ENCODE measurements around the gene MAD1L1.

The MAD1L1 gene

DNA sequence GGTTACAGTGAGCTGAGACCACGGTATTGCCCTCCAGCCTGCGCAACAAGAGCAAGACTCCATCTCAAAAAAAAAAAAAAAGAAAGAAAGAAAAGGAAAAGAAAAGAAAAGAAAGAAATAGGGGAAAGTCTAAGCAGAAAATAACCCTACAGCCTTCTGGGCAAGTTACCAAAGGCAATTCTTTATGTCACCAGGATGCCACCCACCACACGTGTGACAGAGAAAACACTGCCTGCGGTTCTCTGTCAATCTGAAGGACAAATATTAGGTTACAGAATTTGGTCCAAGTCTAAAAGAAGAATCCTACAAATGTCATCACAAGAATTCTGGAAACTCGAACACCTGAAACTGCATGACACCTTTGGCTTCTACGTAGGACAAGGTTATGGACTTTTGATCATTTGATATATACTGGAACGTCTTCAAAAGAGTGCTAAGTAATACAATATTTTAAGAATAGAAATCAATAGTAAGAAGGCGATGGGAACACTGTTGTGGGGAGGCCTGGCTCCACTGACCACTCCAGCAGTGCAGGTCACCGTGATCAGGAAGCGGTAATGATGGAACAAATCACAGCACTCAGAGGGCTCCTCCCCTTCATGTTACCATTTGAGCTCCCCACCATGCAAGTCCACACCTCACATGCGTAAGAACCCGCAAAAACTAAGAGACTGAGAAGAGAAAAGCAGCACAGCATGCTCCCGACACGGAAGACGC, 75.8 kb downstream of the MAD1L1 start:
- DNase-seq (ENCODE audit: low read depth): no peak

DNA sequence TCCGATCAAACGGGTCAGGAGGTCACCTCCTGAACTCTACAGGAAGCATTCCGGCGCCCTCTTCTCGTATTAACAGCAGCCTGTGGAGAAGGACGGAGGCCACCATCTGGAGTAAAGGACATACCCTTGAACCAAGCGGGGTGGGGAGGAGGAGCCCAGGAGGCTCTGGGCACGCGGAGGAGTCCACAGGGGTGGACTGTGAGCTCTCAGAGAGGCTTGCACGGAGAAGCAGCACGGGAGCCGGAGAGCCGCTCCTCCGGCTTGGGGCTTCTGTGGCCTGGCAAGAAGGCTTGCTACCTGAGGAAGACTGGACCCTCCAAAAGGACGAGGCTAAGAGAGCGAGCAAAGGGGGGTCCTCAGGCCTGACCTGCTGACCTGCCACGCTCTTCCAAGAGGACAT, 77.9 kb downstream of the MAD1L1 start:
- DNase-seq (ENCODE audit: low read depth): no peak

- DNase-seq (ENCODE audit: low read depth): no peak
These were observed 78.6 kb downstream of the MAD1L1 start for GRCh38 chr7:2154121-2154520.

DNA sequence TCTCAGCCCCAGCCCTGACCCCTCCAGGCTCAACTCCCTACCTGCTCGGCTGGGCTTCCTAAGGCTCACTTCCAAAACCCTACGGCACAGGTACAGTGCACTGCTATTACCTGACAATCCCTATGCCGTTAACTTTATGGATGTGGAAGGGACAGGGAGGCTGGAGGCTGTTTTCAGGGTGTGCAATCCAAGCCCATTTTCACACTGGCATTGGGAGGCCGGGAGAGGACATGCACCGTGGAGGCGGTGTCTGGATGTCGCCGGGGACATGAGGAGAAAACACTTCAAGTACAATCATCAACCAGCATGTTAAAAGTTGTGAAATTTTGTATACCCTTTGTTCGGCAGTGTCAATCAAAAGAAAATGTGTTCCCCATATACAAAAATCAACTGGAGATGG, 80.1 kb downstream of the MAD1L1 start:
- DNase-seq (ENCODE audit: low read depth): no peak

DNA sequence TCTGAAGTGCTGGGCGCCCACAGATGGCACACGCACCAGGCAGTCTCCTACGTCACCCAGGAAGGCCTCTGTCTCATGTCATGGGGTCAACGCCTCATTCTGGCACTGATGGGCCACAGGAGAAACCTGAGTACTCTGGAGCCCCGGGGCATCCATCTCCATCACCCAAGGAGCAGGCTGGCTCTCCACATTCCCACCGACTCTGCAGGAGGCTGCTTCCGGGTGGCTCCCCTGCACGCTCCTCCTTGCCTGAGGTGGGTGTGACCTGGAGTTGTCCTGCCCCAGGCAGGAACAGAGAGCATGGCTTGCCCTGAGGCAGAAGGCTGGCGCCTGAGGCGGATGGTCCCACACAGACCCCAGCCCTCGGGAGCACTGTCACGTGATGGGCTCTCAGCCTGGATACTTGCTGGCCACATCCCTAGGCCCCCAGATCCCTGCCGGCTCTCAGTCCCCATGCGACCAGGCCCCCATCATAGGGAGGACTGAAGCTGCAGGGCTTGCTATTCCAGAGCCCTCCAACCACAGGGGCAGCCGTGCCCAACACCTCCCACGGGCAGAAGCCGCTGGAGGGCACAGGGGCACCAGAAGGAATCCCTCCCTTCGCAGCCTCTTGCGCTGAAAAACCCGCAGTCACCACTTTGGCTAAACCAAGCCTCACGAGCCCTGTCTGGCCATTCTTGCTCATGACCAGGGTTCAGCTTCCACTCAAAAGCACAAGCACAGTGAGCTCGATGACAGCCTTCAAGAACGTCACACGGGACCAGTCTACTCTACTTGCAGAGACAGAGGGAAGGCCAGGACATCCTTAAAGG, 80.7 kb downstream of the MAD1L1 start:
- DNase-seq (ENCODE audit: low read depth): no peak

DNA sequence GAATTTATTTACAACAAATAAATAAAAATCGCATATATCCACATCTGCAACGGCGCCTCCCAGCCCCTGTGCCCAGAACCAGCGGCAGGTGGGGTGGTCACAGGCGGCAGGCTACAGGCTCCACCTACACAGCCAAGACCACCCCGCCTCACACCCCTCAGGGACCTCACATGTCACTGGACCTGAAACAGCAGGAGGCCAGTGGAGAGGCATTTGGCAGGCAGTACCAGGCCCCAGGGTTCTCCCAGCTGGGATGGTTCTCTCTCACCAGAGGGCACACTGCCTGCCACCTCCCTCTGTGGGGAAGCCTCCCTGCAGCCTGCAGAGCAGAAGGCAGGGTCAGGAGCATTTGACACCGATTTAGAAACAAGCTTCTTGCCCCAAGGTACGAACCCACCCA, 81.5 kb downstream of the MAD1L1 start:
- DNase-seq (ENCODE audit: low read depth): no peak

DNA sequence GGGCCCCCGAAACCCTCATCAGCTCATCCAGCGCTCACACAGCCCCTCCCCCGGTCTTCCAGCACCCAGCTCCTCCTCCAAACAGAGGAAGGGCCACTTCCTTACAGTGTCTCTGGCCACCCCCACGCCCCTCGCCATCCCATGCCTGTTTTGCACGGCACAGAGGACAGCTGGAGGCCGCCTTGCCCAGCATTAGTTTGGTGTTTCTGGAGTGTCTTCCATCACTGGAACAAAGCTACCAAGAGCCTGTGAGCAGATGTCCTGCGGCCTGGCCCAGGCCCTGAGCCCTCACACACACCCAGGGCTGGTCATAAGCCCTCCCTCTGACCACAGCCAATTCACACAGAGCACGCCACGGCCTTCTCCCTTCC, 82.3 kb downstream of the MAD1L1 start:
- no peak for DNase-seq (ENCODE audit: low read depth)

DNA sequence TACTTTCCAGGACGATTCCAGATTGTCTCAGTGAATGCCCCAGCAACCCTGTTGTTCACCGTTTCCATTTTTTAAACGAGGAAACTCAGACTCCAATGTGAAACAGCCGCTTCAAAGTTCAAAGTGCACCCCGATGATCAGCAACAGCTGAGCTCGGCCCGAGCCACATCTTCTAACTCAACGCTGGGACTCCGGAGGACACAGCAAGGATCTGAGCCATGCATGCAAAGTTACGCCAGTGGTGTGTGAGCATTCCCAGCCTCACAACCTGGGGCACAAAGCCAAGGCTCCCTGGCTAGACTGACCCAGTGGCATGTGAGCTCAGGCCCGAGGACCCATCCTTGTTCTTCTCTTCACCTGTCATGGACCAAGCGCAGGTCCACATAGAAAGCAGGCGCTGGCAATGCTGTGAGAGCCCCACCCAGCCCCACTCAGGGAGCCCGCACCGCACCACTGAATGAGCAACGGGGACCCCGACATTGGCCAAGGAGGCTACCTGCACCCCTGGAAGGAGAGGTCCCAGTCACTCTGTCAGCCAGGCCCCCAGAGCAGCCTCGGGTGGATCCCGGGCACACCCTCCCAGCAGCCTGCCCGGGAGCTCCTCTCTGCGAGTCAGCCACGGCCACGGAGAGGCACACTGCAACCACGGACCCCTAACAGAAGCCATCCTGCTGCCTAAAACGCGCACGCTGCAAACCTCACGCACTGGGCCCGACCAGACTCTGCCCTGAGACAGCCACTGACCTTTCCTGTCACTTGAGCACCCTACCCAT, 82.9 kb downstream of the MAD1L1 start:
- no peak for DNase-seq (ENCODE audit: low read depth)

DNA sequence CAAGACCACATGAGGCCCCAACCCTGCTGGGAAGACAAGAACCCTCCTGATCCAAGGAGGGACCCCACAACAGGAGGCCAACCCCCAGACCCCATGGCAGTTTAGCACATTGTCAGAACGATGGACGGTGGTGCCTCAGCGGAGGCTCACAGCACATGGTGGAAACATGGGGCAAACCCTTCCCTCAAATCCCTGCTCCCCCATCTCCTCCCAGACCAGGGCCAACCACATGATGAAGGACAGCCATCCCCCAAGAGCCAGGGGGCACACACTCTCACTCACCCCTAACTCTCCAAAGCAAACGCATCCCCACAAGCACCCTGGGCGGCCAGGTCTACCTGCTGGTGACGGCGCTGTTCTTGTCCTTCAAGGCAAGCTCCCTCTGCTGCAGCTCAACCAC, 83.9 kb downstream of the MAD1L1 start:
- no peak for DNase-seq (ENCODE audit: low read depth)

GRCh38 chr7:2148189-2148588, 84.6 kb downstream of the MAD1L1 start:
- no peak for DNase-seq (ENCODE audit: low read depth)

DNA sequence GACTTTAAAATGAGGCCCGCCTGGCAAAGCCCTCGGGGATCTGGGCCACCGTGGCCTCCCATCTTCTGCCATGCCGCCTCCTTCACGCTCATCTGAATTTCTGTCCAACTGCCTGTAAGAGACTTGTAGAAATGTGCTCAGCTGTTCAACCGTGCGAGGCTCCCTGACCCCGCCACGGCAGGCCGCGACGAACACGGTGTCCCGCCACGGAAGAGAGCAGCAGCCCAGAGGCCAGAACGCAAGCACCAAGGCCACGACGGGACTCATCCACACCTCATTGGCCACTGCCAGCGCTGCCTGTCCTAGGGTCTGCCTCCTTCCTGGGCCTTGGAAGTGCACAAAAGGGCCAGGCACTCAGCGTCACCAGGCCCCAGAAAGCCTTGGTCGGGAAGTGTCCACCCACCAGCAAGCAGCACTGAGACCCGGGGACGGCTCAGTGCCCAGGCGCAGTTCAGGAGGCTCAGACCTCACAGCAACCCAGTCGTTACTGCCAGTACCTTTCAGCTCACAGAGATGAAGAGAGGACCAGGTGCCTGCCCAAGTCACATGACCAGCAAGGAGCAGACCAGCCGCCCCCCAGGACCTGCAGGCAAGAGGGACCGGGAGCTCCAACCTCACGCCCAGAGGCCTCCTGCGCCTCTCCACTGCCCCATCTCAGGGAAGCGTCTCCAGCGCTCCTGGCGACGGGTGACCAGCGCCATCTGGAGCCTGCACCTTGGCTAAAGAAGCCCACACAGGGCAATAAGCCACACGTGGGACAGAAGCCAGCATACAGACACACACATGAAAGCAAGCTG, 85.9 kb downstream of the MAD1L1 start:
- no peak for DNase-seq (ENCODE audit: low read depth)

GRCh38 chr7:2145835-2146580, 86.7 kb downstream of the MAD1L1 start:
- DNase-seq (ENCODE audit: low read depth): no peak

DNA sequence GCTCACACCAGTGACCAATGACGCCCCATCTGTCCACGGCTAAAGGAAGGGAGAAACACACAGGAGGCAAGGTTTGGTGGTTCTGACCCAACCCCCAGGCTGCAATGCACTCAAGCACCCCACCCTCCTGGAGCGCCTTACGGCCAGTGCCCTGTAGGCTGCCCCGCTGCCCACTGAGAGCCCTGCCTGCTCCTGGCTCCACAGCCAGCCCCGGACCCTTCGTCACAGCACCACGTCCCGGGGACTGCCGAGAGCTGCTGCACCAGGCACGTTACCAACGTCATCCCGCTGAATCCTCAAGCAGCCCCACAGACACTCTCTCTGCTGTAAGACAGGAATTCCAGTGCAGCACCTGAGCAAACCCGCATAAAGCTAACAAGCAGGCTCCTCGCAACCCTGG, 87.8 kb downstream of the MAD1L1 start:
- no peak for DNase-seq (ENCODE audit: low read depth)

GRCh38 chr7:2143981-2144595, 88.7 kb downstream of the MAD1L1 start:
- no peak for DNase-seq (ENCODE audit: low read depth)

GRCh38 chr7:2143450-2143849, 89.3 kb downstream of the MAD1L1 start:
- DNase-seq (ENCODE audit: low read depth): no peak

- DNase-seq (ENCODE audit: low read depth): no peak
These were observed 90.4 kb downstream of the MAD1L1 start for GRCh38 chr7:2142386-2142785.

DNA sequence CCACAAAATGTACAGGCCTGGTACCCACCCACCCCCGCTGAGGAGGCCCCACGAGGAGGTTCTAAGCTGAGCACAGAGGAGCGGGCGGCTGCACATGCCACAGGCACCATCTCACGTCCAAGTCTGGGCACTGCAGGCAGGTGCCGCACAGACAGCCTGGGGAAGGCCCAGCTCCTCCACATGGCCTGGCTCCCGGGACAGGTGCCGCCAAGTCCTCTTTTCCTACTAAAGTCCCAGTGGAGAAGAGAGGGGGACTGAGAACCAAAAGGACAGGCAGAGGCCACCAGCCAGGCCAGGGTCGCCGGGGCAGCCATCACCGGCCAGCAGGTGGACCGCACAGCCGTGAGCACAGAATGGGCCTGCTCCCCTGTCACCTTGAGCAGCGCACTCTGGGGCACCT, 91.1 kb downstream of the MAD1L1 start:
- DNase-seq (ENCODE audit: low read depth): no peak

GRCh38 chr7:2141021-2141410, 91.7 kb downstream of the MAD1L1 start:
- DNase-seq (ENCODE audit: low read depth): no peak

DNA sequence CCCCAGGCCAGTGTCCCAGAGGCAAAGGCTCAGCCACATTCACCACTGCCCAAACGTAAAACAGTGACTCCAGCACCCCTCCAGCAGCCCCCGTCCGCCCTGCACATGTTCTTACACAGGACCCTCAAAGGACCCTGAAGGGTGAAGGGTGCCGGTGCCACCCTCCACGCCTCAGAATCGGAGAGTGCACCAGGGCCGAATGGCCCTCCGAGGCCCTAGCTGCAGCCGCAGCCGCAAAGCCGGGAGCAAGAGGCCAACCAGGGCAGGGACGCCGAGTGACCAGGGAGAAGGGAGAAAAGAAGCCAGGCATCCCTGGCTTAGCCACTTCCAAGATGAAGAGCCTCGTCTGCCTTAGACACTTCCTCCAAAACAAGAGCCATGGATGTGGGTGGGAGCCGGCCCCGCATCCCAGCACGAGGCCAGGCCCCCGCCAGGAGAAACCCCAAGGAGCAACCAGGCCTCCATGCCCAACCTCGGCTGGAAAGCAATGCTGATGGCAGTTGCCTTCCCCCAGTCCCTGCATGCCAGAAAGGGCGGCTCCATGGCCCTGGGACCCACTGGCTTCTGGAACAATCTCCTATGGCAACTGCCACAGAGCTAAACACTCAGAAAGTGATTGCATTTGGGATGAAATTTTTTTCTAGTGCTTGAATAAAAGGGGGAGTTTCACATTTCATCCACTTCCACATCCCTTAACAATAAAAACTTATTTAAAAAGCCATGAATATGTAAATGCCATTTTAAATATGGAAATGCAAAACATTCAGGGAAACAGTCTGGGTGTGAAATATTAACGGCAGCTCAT, 92.3 kb downstream of the MAD1L1 start:
- no peak for DNase-seq (ENCODE audit: low read depth)
